H54 (cell line): ENCODE data around the gene TEX29.
A peak's percentile ranks its signal among the peaks of the same experiment; 100 is the strongest.

Source experiments
- DNase-seq: peaks from one replicate; pipeline ENCODE4 v3.0.0; 2011; ENCODE audit warnings: low spot score, mixed read lengths; ENCODE audit not compliant: insufficient read length
- FAIRE-seq: peaks from 3 replicates; lab custom pipeline; 2011; peaks lifted over from hg19 to GRCh38; lab: Jason Lieb, UNC
- POLR2A ChIP-seq: IDR thresholded peaks from 2 replicates; pipeline ENCODE4 v1.6.1; 2011; ENCODE audit warnings: low read depth, mild to moderate bottlenecking, low read length

The TEX29 gene

GRCh38 chr13:111328574-111329410 lies 8.3 kb downstream of the TEX29 start:
- no peak for TF ChIP-seq POLR2A
- DNase-seq = no peak
- FAIRE-seq = no peak

GRCh38 chr13:111329641-111330040 lies 9.2 kb downstream of the TEX29 start:
- FAIRE-seq = no peak
- TF ChIP-seq POLR2A = no peak
- DNase-seq = no peak

GRCh38 chr13:111330066-111330610 lies 9.7 kb downstream of the TEX29 start:
- FAIRE-seq = no peak
- TF ChIP-seq POLR2A = no peak
- no peak for DNase-seq

- no peak for FAIRE-seq
- DNase-seq = no peak
- no peak for TF ChIP-seq POLR2A
Observed at GRCh38 chr13:111335298-111335697, 14.9 kb downstream of the TEX29 start.

GRCh38 chr13:111336666-111337065 lies 16.2 kb downstream of the TEX29 start:
- DNase-seq (no peak), FAIRE-seq (no peak)
- TF ChIP-seq POLR2A = no peak

- TF ChIP-seq POLR2A = no peak
- FAIRE-seq (peak; percentile 92), DNase-seq (peak; percentile 81)
Observed at GRCh38 chr13:111337206-111337605, 16.8 kb downstream of the TEX29 start.

GRCh38 chr13:111337741-111338140 lies 17.3 kb downstream of the TEX29 start:
- DNase-seq (no peak), FAIRE-seq (no peak)
- no peak for TF ChIP-seq POLR2A

- no peak for TF ChIP-seq POLR2A
- no peak for FAIRE-seq
- no peak for DNase-seq
Observed at GRCh38 chr13:111338841-111339240, 18.4 kb downstream of the TEX29 start.

- FAIRE-seq (no peak), DNase-seq (no peak)
- no peak for TF ChIP-seq POLR2A
Observed at GRCh38 chr13:111339366-111340143, 19.1 kb downstream of the TEX29 start.

- FAIRE-seq (no peak), DNase-seq (no peak)
- no peak for TF ChIP-seq POLR2A
Observed at GRCh38 chr13:111341886-111342285, 21.4 kb downstream of the TEX29 start.

- no peak for FAIRE-seq
- DNase-seq = no peak
Observed at GRCh38 chr13:111342721-111343120, 22.3 kb downstream of the TEX29 start.

GRCh38 chr13:111343186-111343805 lies 22.9 kb downstream of the TEX29 start:
- TF ChIP-seq POLR2A = no peak
- DNase-seq (no peak), FAIRE-seq (no peak)

More at GRCh38 chr13:111342721-111343120, 22.3 kb downstream of the TEX29 start:
- TF ChIP-seq POLR2A = no peak

- DNase-seq = peak; percentile 51
- no peak for FAIRE-seq
- TF ChIP-seq POLR2A = no peak
Observed at GRCh38 chr13:111344471-111345191, 24.2 kb downstream of the TEX29 start.
